Endothelial cell of umbilical vein (primary cell): ENCODE data around the gene FANCE. TPM values are rescaled to one million over a fixed set of nuclear protein-coding genes. Genes with fewer than 3 reads are reported as not detected.

Experiments
- BruUV-seq: library from RNA; stranded (reverse); fragments of 400-500 nt; replicated peaks from 2 replicates; lab custom pipeline; 2021; lab: Mats Ljungman, UMichigan
- CTCF ChIA-PET: fragments of 300-600, 350-600 bp; sonication (Branson Sonifier 250); formaldehyde crosslinking; loops from one replicate; lab custom pipeline; 2021; ENCODE audit warnings: antibody characterized with exemption, inconsistent platforms; lab: Charles Lee
- POLR2A ChIA-PET: fragments of 300-600, 350-600 bp; sonication (Branson Sonifier 250); formaldehyde crosslinking; loops from one replicate; lab custom pipeline; 2021; ENCODE audit warnings: antibody characterized with exemption, inconsistent platforms; lab: Charles Lee
- DNase-seq: peaks from one replicate; pipeline ENCODE4 v3.0.0-alpha.2; 2011; ENCODE audit warnings: low read depth, low spot score
- FAIRE-seq: peaks from 2 replicates; lab custom pipeline; 2011; peaks lifted over from hg19 to GRCh38; lab: Jason Lieb, UNC
- H2AFZ ChIP-seq: 2 replicates; pipeline ENCODE4 v1.6.0; 2012; ENCODE audit warnings: low read depth, low read length, control low read depth, inconsistent platforms
- H3K27ac ChIP-seq: 2 replicates; pipeline ENCODE4 v1.5.1; 2011; ENCODE audit warnings: low read depth, mild to moderate bottlenecking, control low read depth, low read length, moderate library complexity; ENCODE audit not compliant: insufficient read depth
- H3K27me3 ChIP-seq, 2 experiments: 2 replicates each; pipeline versions ENCODE4 v1.6.0 to v1.6.1; 2011; ENCODE audit warnings: low read length in 2 of 2, mixed read lengths in 1 of 2; ENCODE audit not compliant: control insufficient read depth in 2 of 2, insufficient read depth in 2 of 2
- H3K36me3 ChIP-seq, 2 experiments: 2 replicates in 1 of 2; 3 replicates in 1 of 2; pipeline ENCODE4 v1.5.1; 2011; ENCODE audit warnings: low read length in 2 of 2, mild to moderate bottlenecking in 1 of 2, moderate library complexity in 1 of 2; ENCODE audit not compliant: control insufficient read depth in 2 of 2, insufficient read depth in 2 of 2; ENCODE audit errors: extremely low read depth in 1 of 2
- H3K4me1 ChIP-seq: 3 replicates; pipeline ENCODE4 v1.5.1; 2011; ENCODE audit warnings: mild to moderate bottlenecking, low read length; ENCODE audit not compliant: control insufficient read depth, insufficient read depth; ENCODE audit errors: extremely low read depth
- H3K4me2 ChIP-seq: 2 replicates; pipeline ENCODE4 v1.6.1; 2011; ENCODE audit warnings: low read length, control low read depth, mixed read lengths; ENCODE audit not compliant: insufficient read depth
- H3K4me3 ChIP-seq, 3 experiments: fragments of 200-600 bp in 1 of 3; sonication (generic), shearing (Covaris generic) in 1 of 3; replicated peaks in 1 of 3; 2 replicates each; pipeline ENCODE4 v1.5.1; 2011 to 2016; ENCODE audit warnings: control low read depth in 3 of 3, low read length in 3 of 3, mild to moderate bottlenecking in 2 of 3, inconsistent platforms in 1 of 3, low read depth in 1 of 3, moderate library complexity in 1 of 3; ENCODE audit not compliant: insufficient read depth in 1 of 3
- H3K79me2 ChIP-seq: 2 replicates; pipeline ENCODE4 v1.6.0; 2012; ENCODE audit warnings: low read length, inconsistent platforms; ENCODE audit not compliant: control insufficient read depth, insufficient read depth
- H3K9ac ChIP-seq: replicated peaks from 2 replicates; pipeline ENCODE3; 2011; ENCODE audit warnings: low read length, control low read depth; ENCODE audit not compliant: insufficient read depth; ENCODE audit errors: extremely low read depth
- H3K9me1 ChIP-seq: replicated peaks from 3 replicates; pipeline ENCODE4 v1.6.0; 2011; ENCODE audit warnings: mild to moderate bottlenecking, low read length; ENCODE audit not compliant: control insufficient read depth, insufficient read depth; ENCODE audit errors: extremely low read depth
- H3K9me3 ChIP-seq: replicated peaks from 2 replicates; pipeline ENCODE4 v1.5.1; 2012; ENCODE audit warnings: low read length, inconsistent platforms; ENCODE audit not compliant: control insufficient read depth, insufficient read depth
- H4K20me1 ChIP-seq: replicated peaks from 2 replicates; pipeline ENCODE3; 2011; ENCODE audit warnings: mild to moderate bottlenecking, low read length; ENCODE audit not compliant: control insufficient read depth, insufficient read depth; ENCODE audit errors: extremely low read depth
- CTCF ChIP-seq, 2 donors: IDR thresholded peaks; 1 replicate in 1 of 2; 2 replicates in 1 of 2; pipeline ENCODE4 v1.5.1; 2011; ENCODE audit warnings: low read length in 2 of 2, mild to moderate bottlenecking in 2 of 2, moderate library complexity in 2 of 2, control low read depth in 1 of 2, inconsistent platforms in 1 of 2, low read depth in 1 of 2; ENCODE audit not compliant: insufficient read depth in 1 of 2; ENCODE audit errors: extremely low read depth in 1 of 2
- EZH2 ChIP-seq: IDR thresholded peaks from 2 replicates; pipeline ENCODE4 v1.6.1; 2012; ENCODE audit warnings: borderline replicate concordance, low read depth, mild to moderate bottlenecking, moderate library complexity, low read length, inconsistent platforms; ENCODE audit not compliant: severe bottlenecking
- FOS ChIP-seq: IDR thresholded peaks from 2 replicates; pipeline ENCODE4 v1.6.1; 2011; ENCODE audit warnings: mild to moderate bottlenecking, low read length, moderate library complexity, borderline replicate concordance; ENCODE audit not compliant: insufficient read depth
- GATA2 ChIP-seq: IDR thresholded peaks from 2 replicates; pipeline ENCODE4 v1.7.0; 2011; ENCODE audit warnings: low read depth, mild to moderate bottlenecking, moderate library complexity, mixed read lengths, low read length; ENCODE audit not compliant: insufficient read length, insufficient read depth
- JUN ChIP-seq: IDR thresholded peaks from 2 replicates; pipeline ENCODE4 v1.6.1; 2011; ENCODE audit warnings: borderline replicate concordance, low read depth; ENCODE audit not compliant: insufficient read length, insufficient read depth
- MAX ChIP-seq: IDR thresholded peaks from 2 replicates; pipeline ENCODE4 v1.6.1; 2011; ENCODE audit not compliant: insufficient read depth, insufficient read length
- MYC ChIP-seq: IDR thresholded peaks from one replicate; pipeline ENCODE4 v1.6.1; 2011; ENCODE audit warnings: mild to moderate bottlenecking, low read depth, low read length
- POLR2A ChIP-seq: IDR thresholded peaks from 2 replicates; pipeline ENCODE4 v1.6.1; 2012; ENCODE audit warnings: low read depth, mild to moderate bottlenecking, control low read depth, low read length
- POLR2AphosphoS5 ChIP-seq: IDR thresholded peaks from 2 replicates; pipeline ENCODE4 v1.6.1; 2012; ENCODE audit warnings: low read depth, mild to moderate bottlenecking, control low read depth, low read length, moderate library complexity; ENCODE audit not compliant: insufficient read depth
- dilution Hi-C: fragments of 300-500 bp; cut with MboI; formaldehyde crosslinking; loops from one replicate; pipeline ENCODE4 v1.15.0; 2019; ENCODE audit warnings: low sequenced_read_pairs; ENCODE audit not compliant: extremely low pct_ligation_motif_present
- intact Hi-C: fragments of 100-400 bp; cut with micrococcal nuclease; formaldehyde crosslinking; loops from one replicate; pipeline ENCODE4 v1.10.0; 2022
- polyA plus RNA-seq, 4 experiments: library from polyadenylated mRNA; depleted of rRNA in 3 of 4; stranded (reverse) in 3 of 4; unstranded in 1 of 4; fragments of >200 nt; gene quantifications; 2 replicates each; pipeline versions ENCODE4 v1.2.1 to v1.2.3, GENCODE V29; 2011 to 2012; ENCODE audit warnings: missing spikeins in 1 of 4
- total RNA-seq: library from RNA; stranded (reverse); gene quantifications from 2 replicates; pipeline ENCODE4 v1.2.3, GENCODE V29; 2021

FANCE gene
- total and polyA plus RNA-seq, 2 donors (not counting 3 experiments of a cell fraction or from before 2014, with no cell fraction given), result 9.1 to 12.7 TPM

GRCh38 chr6:35492258-35492973 is 40.3 kb downstream of the FANCE start:
- dilution Hi-C loops, result no loop called here
- no TSS peak for BruUV-seq
- DNase-seq (no peak), FAIRE-seq (no peak)
- Histone ChIP-seq H3K9me3 (no peaks in the 10 kb centered on the region), H3K27ac (no peak overlapping the region), H3K4me2 (no peak overlapping the region), H3K36me3 (no peaks in the 10 kb centered on the region), H3K79me2 (no peaks in the 10 kb centered on the region), H3K9ac (no peak overlapping the region), H3K4me3 (no peak overlapping the region), H3K4me1 (peaks cover under 1% of the 10 kb centered on the region), H3K27me3 (peaks cover 9 to 10% of the 10 kb centered on the region in 2 experiments), H2AFZ (no peak overlapping the region), H4K20me1 (no peaks in the 10 kb centered on the region), H3K9me1 (no peaks in the 10 kb centered on the region)
- intact Hi-C loops, result loop anchor here (2.0 kb wide), 1 partner anchor 24 kb away; the partner anchor contains the start of gene RPL10A
- TF ChIP-seq JUN (no peak), EZH2 (no peak), POLR2AphosphoS5 (no peak), MAX (no peak), POLR2A (no peak), MYC (no peak), CTCF (IDR thresholded peaks at IDR 0.05; ENCODE audit: extremely low read depth in 1 of 2, insufficient read depth in 1 of 2, low read depth in 1 of 2, low read length in 2 of 2) (no peak), GATA2 (no peak), FOS (no peak)
- CTCF ChIA-PET, result interaction anchor here (0.5 kb wide), 1 partner anchor 11 kb away, joined by 3 read pairs; no protein-coding TSS in a partner anchor
- POLR2A ChIA-PET, result no interaction called here
